NCI-H460 (cell line): ENCODE measurements around the gene WDR88. TPM values are rescaled to one million over a fixed set of nuclear protein-coding genes. Genes with fewer than 3 reads are reported as not detected.

ENCODE experiments used
- DNase-seq: peaks from one replicate; pipeline ENCODE4 v3.0.0-alpha.2; 2016; ENCODE audit warnings: low read depth; ENCODE audit errors: extremely low read depth
- total RNA-seq: library from RNA; depleted of rRNA; stranded (reverse); fragments of >200 nt; shearing (Covaris generic); gene quantifications from 2 replicates; pipeline ENCODE4 v1.2.3, GENCODE V29; 2014

Gene WDR88
- total RNA-seq, 1 experiment from 2014 or later, result 0.20 TPM

- no peak for DNase-seq
Observed at GRCh38 chr19:33195645-33196347, 63.9 kb downstream of the WDR88 start.

DNA sequence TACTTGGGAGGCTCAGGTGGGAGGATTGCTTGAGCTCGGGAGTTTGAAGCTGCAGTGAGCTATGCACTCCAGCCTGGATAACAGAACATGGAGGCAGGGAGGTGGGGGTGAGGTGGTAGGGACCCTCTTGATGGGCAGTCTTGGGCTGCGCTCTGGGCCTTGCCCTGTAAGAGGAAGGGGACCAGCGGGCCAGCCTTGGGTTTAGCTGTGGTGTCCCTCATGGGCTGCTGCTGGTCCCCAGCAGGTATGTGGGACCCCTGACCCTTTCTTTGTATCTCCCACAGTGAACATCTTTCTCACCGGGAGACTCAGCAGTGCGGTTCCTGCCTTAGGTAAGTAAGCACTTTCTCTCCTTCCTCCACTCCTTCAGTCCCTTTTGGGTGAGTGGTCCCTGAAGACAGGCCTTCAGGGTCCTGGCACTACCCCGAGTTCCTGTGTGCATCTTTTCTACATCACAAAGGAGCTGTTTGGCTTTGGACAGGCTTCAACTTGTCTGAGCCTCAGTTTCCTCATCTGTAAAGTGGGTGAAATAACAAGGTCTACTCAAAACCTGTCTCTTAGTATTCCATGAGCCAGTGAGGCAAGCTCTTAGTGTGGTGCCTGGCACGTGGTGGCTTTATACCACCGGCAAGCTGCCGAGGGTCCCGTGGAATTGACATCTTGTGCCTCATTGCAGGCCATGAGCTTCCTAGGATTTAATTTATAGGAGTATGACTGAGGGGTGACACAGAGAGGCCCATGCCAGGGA lies 64.7 kb downstream of the WDR88 start:
- DNase-seq, result no peak

- no peak for DNase-seq
Observed at GRCh38 chr19:33197591-33198000, 65.7 kb downstream of the WDR88 start.

DNA sequence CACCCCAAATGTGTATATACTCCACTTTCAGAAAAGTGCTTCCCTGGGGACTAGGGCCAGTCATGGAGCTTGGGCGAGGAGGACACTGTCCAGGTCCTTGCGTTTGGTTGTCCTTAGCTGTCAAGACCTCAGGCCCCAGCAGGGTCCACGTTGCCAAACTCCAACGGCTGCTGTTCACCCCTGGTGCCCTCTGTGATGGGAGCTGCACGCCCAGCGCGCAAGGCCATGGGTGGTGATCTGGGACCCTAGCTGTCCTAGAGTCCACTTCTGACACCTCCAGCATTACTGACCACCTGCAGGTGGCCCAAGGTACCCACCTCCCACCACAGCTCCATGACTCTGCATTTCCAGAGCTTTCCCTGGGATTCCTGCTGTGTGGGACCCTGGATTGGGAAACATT lies 66.3 kb downstream of the WDR88 start:
- DNase-seq, result no peak

- DNase-seq, result no peak
Observed at GRCh38 chr19:33199441-33200265, 67.7 kb downstream of the WDR88 start.

DNA sequence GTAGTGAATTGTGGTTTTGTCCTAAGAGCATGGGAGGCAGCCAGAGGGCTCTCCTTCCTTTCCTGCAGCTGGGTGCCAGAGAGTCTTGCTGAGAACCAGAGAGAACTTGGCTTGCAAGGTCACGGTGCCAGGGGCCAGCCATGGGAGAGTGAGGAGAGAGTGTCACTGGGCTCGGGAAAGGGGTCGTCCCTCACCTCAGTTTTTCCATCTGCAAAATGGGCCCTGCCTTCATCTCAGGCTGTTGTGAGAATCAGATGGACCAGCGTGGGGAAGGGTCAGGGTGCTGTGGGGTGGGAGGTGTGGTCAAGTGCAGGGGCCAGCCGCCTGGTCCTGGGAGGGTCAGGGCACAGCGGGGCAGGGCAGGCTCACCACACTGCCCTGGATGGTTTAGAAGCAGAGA lies 69.6 kb downstream of the WDR88 start:
- no peak for DNase-seq

GRCh38 chr19:33201886-33202545 lies 70.1 kb downstream of the WDR88 start:
- DNase-seq, result no peak

DNA sequence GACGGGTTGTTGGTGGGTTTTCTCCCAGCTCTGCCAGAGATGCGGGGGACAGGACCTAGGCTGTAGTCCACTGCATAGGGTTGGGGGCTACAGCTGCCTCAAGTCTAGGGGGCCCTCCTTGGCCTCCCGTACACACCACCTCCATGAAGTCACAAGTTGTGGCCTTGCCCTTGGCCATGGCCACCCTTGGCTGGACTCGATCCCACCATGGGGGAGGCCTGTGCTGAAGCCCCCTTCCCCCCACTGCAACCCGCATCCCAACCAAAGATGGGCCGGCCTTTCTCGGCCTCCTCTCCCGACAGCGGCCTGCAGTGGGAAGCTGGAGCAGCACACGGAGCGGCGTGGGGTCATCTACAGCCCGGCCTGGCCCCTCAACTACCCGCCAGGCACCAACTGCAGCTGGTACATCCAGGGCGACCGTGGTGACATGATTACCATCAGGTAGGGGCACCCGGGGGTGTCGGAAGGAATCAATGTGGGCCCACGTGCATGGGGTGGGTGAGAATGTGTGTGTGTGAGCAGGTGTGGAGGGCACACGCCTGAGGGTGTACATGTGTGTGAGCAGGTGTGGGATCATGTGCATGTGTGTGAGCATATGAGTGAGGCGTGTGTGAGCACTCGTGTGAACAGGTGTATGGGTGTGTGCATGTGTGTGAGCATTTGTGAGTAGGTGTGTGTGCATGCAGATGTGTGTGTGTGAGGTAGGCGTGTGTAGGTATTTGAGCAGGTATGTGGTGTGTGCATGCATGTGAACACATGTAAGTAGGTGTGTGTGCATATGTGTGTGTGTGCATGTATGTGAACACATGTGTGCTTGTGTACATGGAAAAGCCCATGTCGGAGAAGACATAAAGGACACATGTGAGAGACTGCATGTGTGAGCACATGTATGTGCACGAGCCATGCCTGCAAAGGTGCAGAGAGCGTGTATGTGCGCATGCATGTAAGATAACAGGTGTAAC lies 70.9 kb downstream of the WDR88 start:
- DNase-seq, result no peak

DNA sequence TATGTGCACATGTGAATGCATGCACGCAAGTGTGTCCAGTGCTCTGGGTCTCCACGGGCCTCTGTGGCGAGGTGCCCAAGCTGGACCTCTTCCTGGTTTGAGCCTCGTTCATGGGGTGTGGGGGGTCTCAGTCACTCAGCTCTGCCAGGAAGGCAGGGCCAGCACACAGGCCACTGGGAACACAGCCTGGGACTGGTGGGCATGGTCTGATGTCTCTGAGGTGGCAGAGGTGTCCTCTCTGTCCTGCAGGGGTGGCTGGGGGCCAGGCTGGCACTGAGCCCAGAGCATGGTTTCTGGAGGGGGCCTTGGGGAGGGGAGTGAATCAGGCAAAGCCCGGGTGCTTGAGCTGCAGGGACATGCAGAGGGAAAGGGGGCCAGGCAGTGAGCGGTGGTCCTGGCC lies 71.6 kb downstream of the WDR88 start:
- no peak for DNase-seq

- no peak for DNase-seq
Observed at GRCh38 chr19:33204136-33204973, 72.4 kb downstream of the WDR88 start.

- DNase-seq, result no peak
Observed at GRCh38 chr19:33205110-33205509, 73.2 kb downstream of the WDR88 start.

DNA sequence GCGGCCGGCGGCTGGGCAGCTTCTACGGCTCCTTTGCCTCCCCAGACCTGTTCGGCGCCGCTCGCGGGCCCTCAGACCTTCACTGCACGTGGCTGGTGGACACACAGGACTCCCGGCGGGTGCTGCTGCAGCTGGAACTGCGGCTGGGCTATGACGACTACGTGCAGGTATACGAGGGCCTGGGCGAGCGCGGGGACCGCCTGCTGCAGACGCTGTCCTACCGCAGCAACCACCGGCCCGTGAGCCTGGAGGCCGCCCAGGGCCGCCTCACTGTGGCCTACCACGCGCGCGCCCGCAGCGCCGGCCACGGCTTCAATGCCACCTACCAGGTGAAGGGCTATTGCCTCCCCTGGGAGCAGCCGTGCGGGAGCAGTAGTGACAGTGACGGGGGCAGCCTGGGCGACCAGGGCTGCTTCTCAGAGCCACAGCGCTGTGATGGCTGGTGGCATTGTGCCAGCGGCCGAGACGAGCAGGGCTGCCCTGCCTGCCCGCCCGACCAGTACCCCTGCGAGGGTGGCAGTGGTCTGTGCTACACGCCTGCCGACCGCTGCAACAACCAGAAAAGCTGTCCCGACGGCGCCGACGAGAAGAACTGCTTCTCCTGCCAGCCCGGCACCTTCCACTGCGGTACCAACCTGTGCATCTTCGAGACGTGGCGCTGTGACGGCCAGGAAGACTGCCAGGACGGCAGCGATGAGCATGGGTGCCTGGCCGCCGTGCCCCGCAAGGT lies 73.8 kb downstream of the WDR88 start:
- DNase-seq, result no peak

DNA sequence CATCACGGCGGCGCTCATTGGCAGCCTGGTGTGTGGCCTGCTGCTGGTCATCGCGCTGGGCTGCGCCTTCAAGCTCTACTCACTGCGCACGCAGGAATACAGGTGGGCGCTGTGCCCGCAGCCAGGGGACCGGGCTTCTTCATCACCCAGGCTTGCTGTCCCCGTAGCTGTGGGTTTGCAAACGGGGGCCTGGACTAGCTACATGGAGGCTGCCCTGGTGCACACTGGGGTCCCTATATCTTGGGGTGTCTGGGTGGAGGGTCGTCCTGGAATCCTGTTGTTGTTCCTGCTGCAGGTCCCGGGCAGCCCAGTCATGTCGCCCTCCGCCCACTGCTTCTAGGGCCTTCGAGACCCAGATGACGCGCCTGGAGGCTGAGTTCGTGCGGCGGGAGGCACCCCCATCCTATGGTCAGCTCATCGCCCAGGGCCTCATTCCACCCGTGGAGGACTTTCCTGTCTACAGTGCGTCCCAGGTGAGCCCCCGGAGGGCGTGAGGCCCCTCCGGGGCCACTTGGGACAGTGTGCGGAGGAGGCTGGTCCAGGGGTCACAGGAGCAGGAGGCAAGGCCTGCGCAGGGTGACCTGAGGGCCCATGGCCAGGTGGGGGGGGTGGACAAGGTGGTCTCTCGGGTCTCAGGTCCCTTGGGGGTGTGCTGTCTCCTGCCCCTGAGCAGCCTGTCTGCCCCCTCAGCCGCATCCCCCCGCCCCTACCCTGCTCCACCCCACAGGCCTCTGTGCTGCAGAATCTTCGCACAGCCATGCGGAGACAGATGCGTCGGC lies 74.5 kb downstream of the WDR88 start:
- DNase-seq, result no peak

GRCh38 chr19:33207040-33207620 lies 75.2 kb downstream of the WDR88 start:
- DNase-seq, result no peak

GRCh38 chr19:33207903-33208302 lies 76.0 kb downstream of the WDR88 start:
- DNase-seq, result no peak

- DNase-seq, result no peak
Observed at GRCh38 chr19:33208371-33208895, 76.5 kb downstream of the WDR88 start.
